GM23338 (cell line): ENCODE measurements around the gene PREP. TPM values are rescaled to one million over a fixed set of nuclear protein-coding genes. Genes with fewer than 3 reads are reported as not detected.

Experiments
- ATAC-seq: fragments of 200-7000 bp; cut with Tn5 transposase; 3 replicates; pipeline ENCODE4 v1.9.1; 2020
- DNase-seq: peaks from one replicate; pipeline ENCODE4 v3.0.0-alpha.2; 2015; ENCODE audit warnings: low spot score
- H2AFZ ChIP-seq: fragments of 200-600 bp; sonication (generic); 2 replicates; pipeline ENCODE4 v1.8.0; 2016; ENCODE audit warnings: antibody characterized with exemption, mild to moderate bottlenecking, moderate library complexity
- H3F3A ChIP-seq: fragments of 200-600 bp; sonication (generic); replicated peaks from 2 replicates; pipeline ENCODE4 v1.8.0; 2017; ENCODE audit warnings: antibody characterized with exemption, mixed run types, low read depth
- H3K27ac ChIP-seq: fragments of 200-600 bp; sonication (generic); 2 replicates; pipeline ENCODE4 v1.6.1; 2016; ENCODE audit warnings: low read depth
- H3K27me3 ChIP-seq: fragments of 200-600 bp; sonication (generic); 2 replicates; pipeline ENCODE4 v1.8.0; 2016; ENCODE audit warnings: mild to moderate bottlenecking, mixed run types, moderate library complexity; ENCODE audit not compliant: insufficient read depth
- H3K36me3 ChIP-seq: fragments of 200-600 bp; sonication (generic); 2 replicates; pipeline ENCODE4 v1.8.0; 2016; ENCODE audit warnings: mild to moderate bottlenecking; ENCODE audit not compliant: insufficient read depth
- H3K4me1 ChIP-seq: fragments of 200-600 bp; sonication (generic); 2 replicates; pipeline ENCODE4 v1.8.0; 2016; ENCODE audit warnings: mild to moderate bottlenecking, moderate library complexity; ENCODE audit not compliant: insufficient read depth
- H3K4me2 ChIP-seq: fragments of 200-600 bp; sonication (generic); 2 replicates; pipeline ENCODE4 v1.7.1; 2017; ENCODE audit warnings: mixed run types
- H3K4me3 ChIP-seq: fragments of 200-600 bp; sonication (generic); 2 replicates; pipeline ENCODE4 v1.6.1; 2016; ENCODE audit warnings: mixed run types
- H3K79me2 ChIP-seq: fragments of 200-600 bp; sonication (generic); replicated peaks from 2 replicates; pipeline ENCODE4 v1.8.0; 2017; ENCODE audit warnings: mild to moderate bottlenecking; ENCODE audit not compliant: insufficient read depth
- H3K9me2 ChIP-seq: fragments of 200-600 bp; sonication (generic); 2 replicates; pipeline ENCODE4 v1.8.0; 2017; ENCODE audit not compliant: insufficient read depth
- H4K20me1 ChIP-seq: fragments of 200-600 bp; sonication (generic); replicated peaks from 2 replicates; pipeline ENCODE4 v1.8.0; 2017; ENCODE audit warnings: mild to moderate bottlenecking; ENCODE audit not compliant: insufficient read depth
- H3K27ac Mint-ChIP-seq: 2 replicates; pipeline ENCODE4 v1.8.0; 2020; ENCODE audit warnings: inconsistent platforms, mild to moderate bottlenecking, moderate library complexity, mixed read lengths
- H3K27me3 Mint-ChIP-seq: 3 replicates; pipeline ENCODE4 v1.8.0; 2022; ENCODE audit warnings: low read depth, mild to moderate bottlenecking, moderate library complexity, mixed read lengths, inconsistent platforms; ENCODE audit not compliant: insufficient read depth, poor library complexity
- H3K36me3 Mint-ChIP-seq: 3 replicates; pipeline ENCODE4 v1.8.0; 2021; ENCODE audit warnings: low read depth, mild to moderate bottlenecking, inconsistent platforms, moderate library complexity, mixed read lengths
- H3K4me1 Mint-ChIP-seq: 3 replicates; pipeline ENCODE4 v1.8.0; 2020; ENCODE audit warnings: mild to moderate bottlenecking, inconsistent platforms, mixed read lengths
- H3K4me3 Mint-ChIP-seq: 3 replicates; pipeline ENCODE4 v1.8.0; 2021; ENCODE audit warnings: moderate library complexity, mild to moderate bottlenecking, inconsistent platforms, mixed read lengths
- H3K9me3 Mint-ChIP-seq: 3 replicates; pipeline ENCODE4 v1.8.0; 2020; ENCODE audit warnings: moderate library complexity, mild to moderate bottlenecking, inconsistent platforms, mixed read lengths
- CREB1 ChIP-seq: fragments of 250-450 bp; sonication (Bioruptor Pico); IDR thresholded peaks from 2 replicates; pipeline ENCODE4 v1.5.0; 2020; ENCODE audit warnings: low read depth, mild to moderate bottlenecking, moderate library complexity
- EZH2 ChIP-seq: fragments of 200-600 bp; sonication (generic); IDR thresholded peaks from one replicate; pipeline ENCODE4 v1.8.0; 2017; ENCODE audit warnings: antibody characterized with exemption, mild to moderate bottlenecking, low read depth; ENCODE audit not compliant: unreplicated experiment
- EZH2phosphoT487 ChIP-seq: fragments of 200-600 bp; sonication (generic); IDR thresholded peaks from one replicate; pipeline ENCODE4 v1.8.1; 2018; ENCODE audit warnings: antibody characterized with exemption; ENCODE audit not compliant: unreplicated experiment
- JUNB ChIP-seq: IDR thresholded peaks from one replicate; pipeline ENCODE4 v1.6.1; 2016; ENCODE audit warnings: antibody characterized with exemption; ENCODE audit not compliant: unreplicated experiment
- NANOG ChIP-seq: IDR thresholded peaks from 2 replicates; pipeline ENCODE4 v1.6.1; 2016; ENCODE audit warnings: antibody characterized with exemption, borderline replicate concordance
- POLR2AphosphoS5 ChIP-seq: IDR thresholded peaks from 2 replicates; pipeline ENCODE4 v1.6.1; 2016; ENCODE audit warnings: antibody characterized with exemption, low read depth
- STAT1 ChIP-seq: IDR thresholded peaks from one replicate; pipeline ENCODE4 v1.6.1; 2016; ENCODE audit warnings: antibody characterized with exemption; ENCODE audit not compliant: unreplicated experiment
- ZNF114 ChIP-seq: fragments of 250-450 bp; sonication (Bioruptor Pico); IDR thresholded peaks from 2 replicates; pipeline ENCODE4 v1.5.0; 2020; ENCODE audit warnings: mild to moderate bottlenecking, moderate library complexity
- ZNF331 ChIP-seq: fragments of 250-450 bp; sonication (Bioruptor Pico); IDR thresholded peaks from 2 replicates; pipeline ENCODE4 v1.5.0; 2020; ENCODE audit warnings: low read depth, mild to moderate bottlenecking, moderate library complexity
- ZNF462 ChIP-seq: fragments of 250-450 bp; sonication (Bioruptor Pico); IDR thresholded peaks from 2 replicates; pipeline ENCODE4 v1.5.0; 2020; ENCODE audit warnings: mild to moderate bottlenecking, moderate library complexity
- polyA plus RNA-seq: library from polyadenylated mRNA; unstranded; fragments of >200 nt; fragmentation: Nextera tagmentation; extraction: Ambion mirVana; gene quantifications from 2 replicates; pipeline ENCODE4 v1.2.1, GENCODE V29; 2016
- total RNA-seq: library from RNA; depleted of rRNA; stranded (reverse); fragments of >200 nt; shearing (Covaris generic); gene quantifications from 2 replicates; pipeline ENCODE4 v1.2.3, GENCODE V29; 2014
- TF ChIP-seq, protein P1 (sequence below): IDR thresholded peaks from one replicate; pipeline ENCODE4 v1.6.1; 2018; ENCODE audit warnings: antibody characterized with exemption; ENCODE audit not compliant: unreplicated experiment
- TF ChIP-seq, protein P2 (sequence below): IDR thresholded peaks from 2 replicates; pipeline ENCODE4 v1.6.1; 2016; ENCODE audit warnings: antibody characterized with exemption
- TF ChIP-seq, protein P3 (sequence below), 2 experiments: fragments of 200-600 bp in 1 of 2; sonication (generic) in 1 of 2; conservative IDR thresholded peaks; 2 replicates each; pipeline versions ENCODE4 v1.5.1 to v1.6.1; 2016 to 2017; ENCODE audit warnings: antibody characterized with exemption in 2 of 2, low read depth in 2 of 2, mild to moderate bottlenecking in 2 of 2, moderate library complexity in 1 of 2

PREP gene
- total and polyA plus RNA-seq, 2 experiments from 2014 or later: 28.5 to 52.7 TPM

DNA sequence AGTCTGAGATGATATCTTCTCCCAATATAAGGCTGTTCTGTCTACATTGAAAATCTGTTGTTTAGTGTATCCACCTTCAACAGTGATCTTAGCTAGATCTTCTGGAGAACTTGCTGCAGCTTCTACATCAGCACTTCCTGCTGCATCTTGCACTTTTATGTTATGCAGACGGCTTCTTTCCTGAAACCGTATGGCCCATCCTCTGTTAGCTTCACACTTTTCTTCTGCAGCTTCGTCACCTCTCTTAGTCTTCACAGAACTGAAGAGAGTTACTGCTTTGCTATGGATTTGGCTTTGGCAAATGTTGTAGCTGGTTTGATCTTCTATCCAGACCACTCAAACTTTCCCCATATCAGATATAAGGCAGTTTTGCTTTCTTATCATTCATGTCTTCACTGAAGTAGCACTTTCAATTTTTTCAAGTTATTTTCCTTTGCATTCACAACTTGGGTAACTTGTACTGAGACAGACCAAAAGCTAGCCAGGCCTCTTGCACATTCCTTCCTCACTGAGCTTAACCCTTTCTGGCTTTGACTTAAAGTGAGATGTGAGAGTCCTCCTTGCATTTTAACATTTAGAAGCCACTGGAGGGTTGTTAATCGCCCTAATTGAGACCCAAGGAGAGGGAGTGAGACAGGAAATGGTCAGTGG lies 110.1 kb downstream of the PREP start:
- Histone ChIP-seq H2AFZ (no peak overlapping the region), H3K4me3 (no peak overlapping the region), H3K79me2 (no peaks in the 10 kb centered on the region), H4K20me1 (no peaks in the 10 kb centered on the region), H3F3A (no peaks in the 10 kb centered on the region), H3K27me3 (no peaks in the 10 kb centered on the region), H3K27ac (no peak overlapping the region), H3K4me1 (no peaks in the 10 kb centered on the region), H3K4me2 (no peak overlapping the region), H3K9me2 (peaks cover 7% of the 10 kb centered on the region), H3K36me3 (no peaks in the 10 kb centered on the region)
- TF ChIP-seq ZNF462 (CRISPR knock-in tag): no peak
- TF ChIP-seq JUNB: no peak
- no peak for TF ChIP-seq EZH2phosphoT487
- TF ChIP-seq, protein P1, sequence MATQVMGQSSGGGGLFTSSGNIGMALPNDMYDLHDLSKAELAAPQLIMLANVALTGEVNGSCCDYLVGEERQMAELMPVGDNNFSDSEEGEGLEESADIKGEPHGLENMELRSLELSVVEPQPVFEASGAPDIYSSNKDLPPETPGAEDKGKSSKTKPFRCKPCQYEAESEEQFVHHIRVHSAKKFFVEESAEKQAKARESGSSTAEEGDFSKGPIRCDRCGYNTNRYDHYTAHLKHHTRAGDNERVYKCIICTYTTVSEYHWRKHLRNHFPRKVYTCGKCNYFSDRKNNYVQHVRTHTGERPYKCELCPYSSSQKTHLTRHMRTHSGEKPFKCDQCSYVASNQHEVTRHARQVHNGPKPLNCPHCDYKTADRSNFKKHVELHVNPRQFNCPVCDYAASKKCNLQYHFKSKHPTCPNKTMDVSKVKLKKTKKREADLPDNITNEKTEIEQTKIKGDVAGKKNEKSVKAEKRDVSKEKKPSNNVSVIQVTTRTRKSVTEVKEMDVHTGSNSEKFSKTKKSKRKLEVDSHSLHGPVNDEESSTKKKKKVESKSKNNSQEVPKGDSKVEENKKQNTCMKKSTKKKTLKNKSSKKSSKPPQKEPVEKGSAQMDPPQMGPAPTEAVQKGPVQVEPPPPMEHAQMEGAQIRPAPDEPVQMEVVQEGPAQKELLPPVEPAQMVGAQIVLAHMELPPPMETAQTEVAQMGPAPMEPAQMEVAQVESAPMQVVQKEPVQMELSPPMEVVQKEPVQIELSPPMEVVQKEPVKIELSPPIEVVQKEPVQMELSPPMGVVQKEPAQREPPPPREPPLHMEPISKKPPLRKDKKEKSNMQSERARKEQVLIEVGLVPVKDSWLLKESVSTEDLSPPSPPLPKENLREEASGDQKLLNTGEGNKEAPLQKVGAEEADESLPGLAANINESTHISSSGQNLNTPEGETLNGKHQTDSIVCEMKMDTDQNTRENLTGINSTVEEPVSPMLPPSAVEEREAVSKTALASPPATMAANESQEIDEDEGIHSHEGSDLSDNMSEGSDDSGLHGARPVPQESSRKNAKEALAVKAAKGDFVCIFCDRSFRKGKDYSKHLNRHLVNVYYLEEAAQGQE: no peak
- no peak for TF ChIP-seq EZH2
- no peak for TF ChIP-seq STAT1
- TF ChIP-seq, protein P2, sequence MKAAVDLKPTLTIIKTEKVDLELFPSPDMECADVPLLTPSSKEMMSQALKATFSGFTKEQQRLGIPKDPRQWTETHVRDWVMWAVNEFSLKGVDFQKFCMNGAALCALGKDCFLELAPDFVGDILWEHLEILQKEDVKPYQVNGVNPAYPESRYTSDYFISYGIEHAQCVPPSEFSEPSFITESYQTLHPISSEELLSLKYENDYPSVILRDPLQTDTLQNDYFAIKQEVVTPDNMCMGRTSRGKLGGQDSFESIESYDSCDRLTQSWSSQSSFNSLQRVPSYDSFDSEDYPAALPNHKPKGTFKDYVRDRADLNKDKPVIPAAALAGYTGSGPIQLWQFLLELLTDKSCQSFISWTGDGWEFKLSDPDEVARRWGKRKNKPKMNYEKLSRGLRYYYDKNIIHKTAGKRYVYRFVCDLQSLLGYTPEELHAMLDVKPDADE: no peak
- TF ChIP-seq ZNF114 (CRISPR knock-in tag): no peak
- TF ChIP-seq NANOG: no peak
- TF ChIP-seq, protein P3, sequence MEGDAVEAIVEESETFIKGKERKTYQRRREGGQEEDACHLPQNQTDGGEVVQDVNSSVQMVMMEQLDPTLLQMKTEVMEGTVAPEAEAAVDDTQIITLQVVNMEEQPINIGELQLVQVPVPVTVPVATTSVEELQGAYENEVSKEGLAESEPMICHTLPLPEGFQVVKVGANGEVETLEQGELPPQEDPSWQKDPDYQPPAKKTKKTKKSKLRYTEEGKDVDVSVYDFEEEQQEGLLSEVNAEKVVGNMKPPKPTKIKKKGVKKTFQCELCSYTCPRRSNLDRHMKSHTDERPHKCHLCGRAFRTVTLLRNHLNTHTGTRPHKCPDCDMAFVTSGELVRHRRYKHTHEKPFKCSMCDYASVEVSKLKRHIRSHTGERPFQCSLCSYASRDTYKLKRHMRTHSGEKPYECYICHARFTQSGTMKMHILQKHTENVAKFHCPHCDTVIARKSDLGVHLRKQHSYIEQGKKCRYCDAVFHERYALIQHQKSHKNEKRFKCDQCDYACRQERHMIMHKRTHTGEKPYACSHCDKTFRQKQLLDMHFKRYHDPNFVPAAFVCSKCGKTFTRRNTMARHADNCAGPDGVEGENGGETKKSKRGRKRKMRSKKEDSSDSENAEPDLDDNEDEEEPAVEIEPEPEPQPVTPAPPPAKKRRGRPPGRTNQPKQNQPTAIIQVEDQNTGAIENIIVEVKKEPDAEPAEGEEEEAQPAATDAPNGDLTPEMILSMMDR (conservative IDR thresholded peaks at IDR 0.05; ENCODE audit: low read depth in 2 of 2): no peak
- TF ChIP-seq ZNF331: no peak
- no peak for TF ChIP-seq CREB1
- TF ChIP-seq POLR2AphosphoS5: no peak
- Mint-ChIP-seq H3K4me1 (no peaks in the 10 kb centered on the region), H3K27me3 (peaks cover 10% of the 10 kb centered on the region), H3K9me3 (peaks cover 4% of the 10 kb centered on the region; the same call in 1 of the 3 replicates), H3K36me3 (peaks cover 11% of the 10 kb centered on the region), H3K27ac (no peak overlapping the region), H3K4me3 (no peak overlapping the region)
- DNase-seq: no peak
- no peak for ATAC-seq
